Measurements from ENCODE around the gene FBXO41. TPM values are rescaled to one million over a fixed set of nuclear protein-coding genes. Genes with fewer than 3 reads are reported as not detected.

FBXO41 gene
- total RNA-seq, 2 experiments from 2014 or later: 20.4 to 57.9 TPM

- peak within 1 kb of the TSS; percentile 95 for H3K4me2 ChIP-seq (ENCODE audit: low read length)
- TF ChIP-seq EZH2phosphoT487 (IDR thresholded peaks at IDR 0.05; ENCODE audit: borderline replicate concordance, low read depth, low read length) (no peak), CTCF (conservative IDR thresholded peaks at IDR 0.05; ENCODE audit: low read length) (no peak)
- peak; percentile 94 for DNase-seq (ENCODE audit: low spot score)
- CTCF ChIA-PET (ENCODE audit: unreplicated experiment): no interaction called here
- no peaks in the 10 kb centered on the region for H3K9me2 ChIP-seq (ENCODE audit: insufficient read depth, low read length)
- peaks cover 51% of the 10 kb centered on the region for H3K79me2 ChIP-seq (ENCODE audit: insufficient read depth, low read depth, low read length)
- peaks cover 52% of the 10 kb centered on the region for H3K36me3 ChIP-seq (ENCODE audit: insufficient read depth, low read length)
- intact Hi-C loops (cut with micrococcal nuclease; ENCODE audit: unreplicated experiment): loop anchor here (1.0 to 2.0 kb wide), 4 partner anchors 20 to 1221 kb away; partner anchors contain the start of genes ALMS1, FBXO41, INO80B and SMYD5
- H3K4me1 ChIP-seq (ENCODE audit: insufficient read depth, low read length, poor library complexity, severe bottlenecking): peaks cover 27% of the 10 kb centered on the region
- POLR2A ChIA-PET: interaction anchor here (0.5 to 2.8 kb wide), 13 partner anchors 10 to 162 kb away, joined by 3 to 10 read pairs (median 4); partner anchors contain the start of genes FBXO41 and SMYD5
- peak within 1 kb of the TSS; percentile 78 for H3K27ac ChIP-seq (ENCODE audit: low read depth, low read length, poor library complexity, severe bottlenecking)
- no peaks in the 10 kb centered on the region for H3K9me3 ChIP-seq (ENCODE audit: low read length)
- peaks cover 31% of the 10 kb centered on the region for H4K20me1 ChIP-seq (ENCODE audit: insufficient read depth, low read length)
- H3K4me3 ChIP-seq (ENCODE audit: low read depth, low read length, poor library complexity, severe bottlenecking): peak within 1 kb of the TSS; percentile 93
- TSS peak; percentile 72 for BruUV-seq (replicated peaks)
- H2AFZ ChIP-seq (ENCODE audit: low read length): peak within 1 kb of the TSS; percentile 68; the same call in 1 of the 2 replicates
Measured at GRCh38 chr2:73233932-73234832, 50.1 kb downstream of the FBXO41 start, which contains the start of gene CCT7. TSS of gene CCT7 (plus strand) at chr2:73234308. CDS start at chr2:73234379, 71 bp downstream.

GRCh38 chr2:73233154-73233931 is 50.9 kb downstream of the FBXO41 start, which contains the start of gene PRADC1:
TSS of gene PRADC1 (minus strand) at chr2:73233239. CDS start at chr2:73233160, 79 bp downstream.
- Histone ChIP-seq H3K9me3 (ENCODE audit: low read length) (no peaks in the 10 kb centered on the region), H3K4me2 (ENCODE audit: low read length) (peak within 1 kb of the TSS; percentile 97), H3K4me3 (ENCODE audit: low read depth, low read length, poor library complexity, severe bottlenecking) (peak within 1 kb of the TSS; percentile 93), H2AFZ (ENCODE audit: low read length) (peak within 1 kb of the TSS; percentile 68; the same call in 1 of the 2 replicates), H3K36me3 (ENCODE audit: insufficient read depth, low read length) (peaks cover 50% of the 10 kb centered on the region), H3K9me2 (ENCODE audit: insufficient read depth, low read length) (no peaks in the 10 kb centered on the region), H3K27ac (ENCODE audit: low read depth, low read length, poor library complexity, severe bottlenecking) (peak within 1 kb of the TSS; percentile 78), H4K20me1 (ENCODE audit: insufficient read depth, low read length) (peaks cover 27% of the 10 kb centered on the region), H3K4me1 (ENCODE audit: insufficient read depth, low read length, poor library complexity, severe bottlenecking) (peaks cover 27% of the 10 kb centered on the region), H3K79me2 (ENCODE audit: insufficient read depth, low read depth, low read length) (peaks cover 43% of the 10 kb centered on the region)
- intact Hi-C loops (cut with micrococcal nuclease; ENCODE audit: unreplicated experiment): no loop called here
- BruUV-seq (replicated peaks): no TSS peak
- TF ChIP-seq CTCF (conservative IDR thresholded peaks at IDR 0.05; ENCODE audit: low read length): no peak
- TF ChIP-seq EZH2phosphoT487 (IDR thresholded peaks at IDR 0.05; ENCODE audit: borderline replicate concordance, low read depth, low read length): no peak
- CTCF ChIA-PET (ENCODE audit: unreplicated experiment): interaction anchor here (1.5 kb wide), 2 partner anchors 20 to 21 kb away, joined by 3 to 5 read pairs; no protein-coding TSS in a partner anchor
- peak; percentile 99 for DNase-seq (ENCODE audit: low spot score)
- POLR2A ChIA-PET: interaction anchor here (0.5 to 2.8 kb wide), 17 partner anchors 9 to 966 kb away, joined by 3 to 10 read pairs (median 4); partner anchors contain the start of genes ALMS1 and FBXO41

All from OCI-LY7 (cell line).